Loucy (cell line): ENCODE measurements around the gene STXBP2.

Experiments
- H2AFZ ChIP-seq: fragments of 200-600 bp; sonication (generic); 2 replicates; pipeline ENCODE4 v1.6.0; 2016; ENCODE audit warnings: antibody characterized with exemption, mild to moderate bottlenecking, low read length, moderate library complexity
- H3F3A ChIP-seq: fragments of 200-600 bp; 2 replicates; pipeline ENCODE4 v1.6.0; 2016; ENCODE audit warnings: antibody characterized with exemption, low read depth, mild to moderate bottlenecking
- H3K27me3 ChIP-seq: fragments of 200-600 bp; sonication (generic); 2 replicates; pipeline ENCODE4 v1.6.1; 2014; ENCODE audit warnings: low read length, mild to moderate bottlenecking; ENCODE audit not compliant: insufficient read depth, poor library complexity, severe bottlenecking
- H3K36me3 ChIP-seq: fragments of 200-600 bp; sonication (generic); 2 replicates; pipeline ENCODE4 v1.6.1; 2016; ENCODE audit warnings: low read length; ENCODE audit not compliant: insufficient read depth
- H3K4me1 ChIP-seq: fragments of 200-600 bp; sonication (generic); 2 replicates; pipeline ENCODE4 v1.5.1; 2014; ENCODE audit warnings: low read length, mild to moderate bottlenecking; ENCODE audit not compliant: insufficient read depth, poor library complexity, severe bottlenecking
- H3K4me2 ChIP-seq: fragments of 200-600 bp; sonication (generic); 2 replicates; pipeline ENCODE4 v1.6.0; 2014; ENCODE audit warnings: antibody characterized with exemption, low read length, low read depth, mild to moderate bottlenecking; ENCODE audit not compliant: poor library complexity, severe bottlenecking
- H3K4me3 ChIP-seq: fragments of 200-600 bp; sonication (generic); 2 replicates; pipeline ENCODE4 v1.5.1; 2014; ENCODE audit warnings: low read length, mild to moderate bottlenecking, mixed read lengths; ENCODE audit not compliant: poor library complexity, severe bottlenecking
- H3K79me2 ChIP-seq: fragments of 200-600 bp; sonication (generic); 2 replicates; pipeline ENCODE4 v1.6.1; 2014; ENCODE audit warnings: low read length; ENCODE audit not compliant: insufficient read depth
- H3K9ac ChIP-seq: fragments of 200-600 bp; sonication (generic); 2 replicates; pipeline ENCODE4 v1.6.0; 2014; ENCODE audit warnings: mild to moderate bottlenecking, low read depth, low read length, moderate library complexity; ENCODE audit not compliant: poor library complexity, severe bottlenecking
- H3K9me2 ChIP-seq: fragments of 200-600 bp; sonication (generic); replicated peaks from 2 replicates; pipeline ENCODE4 v1.6.1; 2016; ENCODE audit warnings: low read depth, low read length, mixed read lengths
- H3K9me3 ChIP-seq: fragments of 200-600 bp; sonication (generic); 2 replicates; pipeline ENCODE4 v1.6.1; 2014; ENCODE audit warnings: mild to moderate bottlenecking, antibody characterized with exemption, low read length, low read depth; ENCODE audit not compliant: insufficient read depth
- H4K20me1 ChIP-seq: fragments of 200-600 bp; sonication (generic); 2 replicates; pipeline ENCODE4 v1.6.0; 2014; ENCODE audit warnings: antibody characterized with exemption, low read length, mild to moderate bottlenecking; ENCODE audit not compliant: insufficient read depth, poor library complexity, severe bottlenecking
- EZH2phosphoT487 ChIP-seq: fragments of 200-600 bp; IDR thresholded peaks from 2 replicates; pipeline ENCODE4 v1.6.1; 2018; ENCODE audit warnings: antibody characterized with exemption, mild to moderate bottlenecking, moderate library complexity, borderline replicate concordance
- TF ChIP-seq, protein P1 (sequence below): fragments of 200-600 bp; sonication (generic); conservative IDR thresholded peaks from 2 replicates; pipeline ENCODE4 v1.5.1; 2014; ENCODE audit warnings: mild to moderate bottlenecking, antibody characterized with exemption, low read length

Gene STXBP2

DNA sequence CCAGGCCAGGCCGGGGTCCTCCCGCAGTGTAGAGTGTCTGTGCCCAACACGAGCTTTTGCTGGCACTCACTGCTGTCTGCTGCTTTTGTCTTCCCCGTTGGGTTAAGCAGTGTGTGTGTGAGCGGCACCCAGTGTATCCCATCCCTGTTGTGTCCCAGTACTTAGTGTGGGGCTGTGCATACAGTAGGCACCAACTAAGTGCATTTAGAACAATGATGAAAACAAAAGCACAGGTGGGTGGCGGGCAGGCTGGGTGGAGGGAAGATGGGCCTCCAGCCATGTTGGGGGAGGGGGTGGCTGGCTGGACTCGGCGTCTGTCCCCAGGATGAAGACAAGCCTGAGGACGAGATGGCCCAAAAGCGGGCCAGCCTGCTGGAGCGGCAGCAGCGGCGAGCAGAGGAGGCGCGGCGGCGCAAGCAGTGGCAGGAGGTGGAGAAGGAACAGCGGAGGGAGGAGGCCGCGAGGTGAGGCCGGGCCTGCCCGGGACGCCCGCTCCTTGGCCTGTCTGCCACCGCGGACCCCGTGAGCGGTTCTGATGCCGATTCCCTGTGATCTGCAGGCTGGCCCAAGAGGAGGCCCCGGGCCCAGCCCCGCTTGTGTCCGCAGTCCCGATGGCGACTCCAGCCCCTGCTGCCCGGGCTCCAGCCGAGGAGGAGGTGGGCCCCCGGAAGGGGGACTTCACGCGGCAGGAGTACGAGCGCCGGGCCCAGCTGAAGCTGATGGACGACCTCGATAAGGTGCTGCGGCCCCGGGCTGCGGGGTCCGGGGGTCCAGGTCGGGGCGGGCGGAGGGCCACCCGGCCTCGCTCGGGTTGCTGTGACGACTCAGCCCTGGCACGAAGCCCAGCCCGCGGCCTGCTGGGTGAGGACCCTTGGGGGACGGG, 21.8 kb upstream of the STXBP2 start:
- H3K9ac ChIP-seq = no peak overlapping the region
- no peaks in the 10 kb centered on the region for H3F3A ChIP-seq
- no peaks in the 10 kb centered on the region for H4K20me1 ChIP-seq
- H3K79me2 ChIP-seq = no peaks in the 10 kb centered on the region
- H3K9me2 ChIP-seq = no peaks in the 10 kb centered on the region
- H3K4me1 ChIP-seq = no peaks in the 10 kb centered on the region
- TF ChIP-seq, protein P1, sequence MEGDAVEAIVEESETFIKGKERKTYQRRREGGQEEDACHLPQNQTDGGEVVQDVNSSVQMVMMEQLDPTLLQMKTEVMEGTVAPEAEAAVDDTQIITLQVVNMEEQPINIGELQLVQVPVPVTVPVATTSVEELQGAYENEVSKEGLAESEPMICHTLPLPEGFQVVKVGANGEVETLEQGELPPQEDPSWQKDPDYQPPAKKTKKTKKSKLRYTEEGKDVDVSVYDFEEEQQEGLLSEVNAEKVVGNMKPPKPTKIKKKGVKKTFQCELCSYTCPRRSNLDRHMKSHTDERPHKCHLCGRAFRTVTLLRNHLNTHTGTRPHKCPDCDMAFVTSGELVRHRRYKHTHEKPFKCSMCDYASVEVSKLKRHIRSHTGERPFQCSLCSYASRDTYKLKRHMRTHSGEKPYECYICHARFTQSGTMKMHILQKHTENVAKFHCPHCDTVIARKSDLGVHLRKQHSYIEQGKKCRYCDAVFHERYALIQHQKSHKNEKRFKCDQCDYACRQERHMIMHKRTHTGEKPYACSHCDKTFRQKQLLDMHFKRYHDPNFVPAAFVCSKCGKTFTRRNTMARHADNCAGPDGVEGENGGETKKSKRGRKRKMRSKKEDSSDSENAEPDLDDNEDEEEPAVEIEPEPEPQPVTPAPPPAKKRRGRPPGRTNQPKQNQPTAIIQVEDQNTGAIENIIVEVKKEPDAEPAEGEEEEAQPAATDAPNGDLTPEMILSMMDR = no peak
- TF ChIP-seq EZH2phosphoT487 = no peak
- peaks cover 5% of the 10 kb centered on the region; the same call in 1 of the 2 replicates for H3K36me3 ChIP-seq
- no peaks in the 10 kb centered on the region for H3K27me3 ChIP-seq
- no peak overlapping the region for H3K4me3 ChIP-seq
- H3K9me3 ChIP-seq = no peaks in the 10 kb centered on the region
- no peak overlapping the region for H3K4me2 ChIP-seq
- H2AFZ ChIP-seq = no peak overlapping the region

DNA sequence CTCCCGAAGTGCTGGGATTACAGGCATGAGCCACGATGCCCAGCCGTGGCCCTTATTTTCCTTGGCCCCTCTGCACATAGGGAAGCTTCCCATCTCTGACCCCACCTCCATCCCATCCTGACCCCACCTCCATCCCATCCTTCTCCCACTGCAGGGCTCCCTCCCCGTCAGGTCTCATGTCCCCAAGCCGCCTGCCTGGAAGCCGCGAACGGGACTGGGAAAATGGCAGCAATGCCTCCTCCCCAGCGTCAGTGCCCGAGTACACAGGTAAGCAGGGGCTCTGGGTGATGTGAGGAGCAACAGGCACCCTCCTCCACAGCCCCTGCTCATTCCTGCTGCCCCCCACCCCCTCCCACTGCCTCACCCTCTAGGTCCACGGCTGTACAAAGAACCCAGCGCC, 19.7 kb upstream of the STXBP2 start:
- no peak overlapping the region for H3K4me3 ChIP-seq
- no peaks in the 10 kb centered on the region for H3F3A ChIP-seq
- no peak overlapping the region for H3K4me2 ChIP-seq
- no peaks in the 10 kb centered on the region for H3K4me1 ChIP-seq
- H3K9ac ChIP-seq = no peak overlapping the region
- no peaks in the 10 kb centered on the region for H4K20me1 ChIP-seq
- H3K79me2 ChIP-seq = no peaks in the 10 kb centered on the region
- no peak for TF ChIP-seq EZH2phosphoT487
- TF ChIP-seq, protein P1 = no peak
- peaks cover 25% of the 10 kb centered on the region; the same call in 1 of the 2 replicates for H3K36me3 ChIP-seq
- H3K27me3 ChIP-seq = no peaks in the 10 kb centered on the region
- no peak overlapping the region for H2AFZ ChIP-seq
- H3K9me3 ChIP-seq = no peaks in the 10 kb centered on the region
- H3K9me2 ChIP-seq = no peaks in the 10 kb centered on the region

DNA sequence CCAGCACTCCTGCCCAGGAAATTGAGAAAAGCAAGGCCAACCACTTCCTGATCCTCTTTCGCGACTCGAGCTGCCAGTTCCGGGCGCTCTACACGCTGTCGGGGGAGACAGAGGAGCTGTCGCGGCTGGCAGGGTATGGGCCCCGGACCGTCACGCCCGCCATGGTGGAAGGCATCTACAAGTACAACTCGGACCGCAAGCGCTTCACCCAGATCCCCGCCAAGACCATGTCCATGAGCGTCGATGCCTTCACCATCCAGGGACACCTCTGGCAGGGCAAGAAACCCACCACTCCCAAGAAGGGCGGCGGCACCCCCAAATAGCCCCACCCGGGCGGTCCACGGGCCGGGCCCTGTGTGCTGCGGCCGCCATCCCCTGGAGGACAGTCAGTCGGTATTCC, 19.2 kb upstream of the STXBP2 start:
- Histone ChIP-seq H3K79me2 (no peaks in the 10 kb centered on the region), H3K4me1 (no peaks in the 10 kb centered on the region), H4K20me1 (no peaks in the 10 kb centered on the region), H3K9me2 (no peaks in the 10 kb centered on the region), H3K4me3 (no peak overlapping the region), H3F3A (no peaks in the 10 kb centered on the region), H3K4me2 (no peak overlapping the region), H3K9me3 (no peaks in the 10 kb centered on the region), H3K9ac (no peak overlapping the region), H3K36me3 (peaks cover 30% of the 10 kb centered on the region; the same call in 1 of the 2 replicates), H2AFZ (no peak overlapping the region), H3K27me3 (no peaks in the 10 kb centered on the region)
- no peak for TF ChIP-seq EZH2phosphoT487
